ENCODE measurements around the gene PLEKHN1. TPM values are rescaled to one million over a fixed set of nuclear protein-coding genes. Genes with fewer than 3 reads are reported as not detected.

The PLEKHN1 gene
- total RNA-seq, 4 donors from 2014 or later, result 36.1 to 69.0 (median 48.4) TPM

DNA sequence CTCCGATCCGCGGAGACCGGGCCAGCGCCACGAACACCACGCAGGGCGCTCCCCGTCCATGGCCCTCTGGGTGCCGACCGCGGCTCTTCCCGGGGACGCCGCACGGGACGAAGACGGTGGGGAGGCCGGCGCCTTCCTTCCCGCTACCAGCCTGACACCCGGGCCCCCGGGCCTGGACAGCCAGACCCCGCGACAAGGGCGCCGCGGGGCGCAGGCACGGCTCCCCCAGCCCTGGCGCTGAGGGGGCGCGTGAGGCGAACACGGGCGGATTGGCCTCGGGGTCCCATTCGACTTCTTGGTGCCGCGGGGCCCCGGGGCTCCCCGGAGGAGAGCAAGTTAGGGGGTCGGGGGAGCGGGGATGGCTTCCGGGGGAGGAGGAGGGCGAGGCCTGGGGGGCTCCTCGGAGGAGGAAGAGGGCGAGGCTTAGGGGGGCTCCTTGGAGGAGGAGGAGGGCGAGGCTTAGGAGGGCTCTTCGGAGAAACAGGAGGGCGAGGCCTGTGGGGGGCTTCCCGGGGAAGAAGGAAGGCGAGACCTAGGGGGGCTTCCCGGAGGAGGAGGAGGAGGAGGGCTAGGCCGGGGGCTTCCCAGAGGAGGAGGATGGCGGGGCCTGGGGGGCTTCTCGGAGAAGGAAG is 6.4 kb upstream of the PLEKHN1 start:
- H3K4me3 ChIP-seq, result peak overlapping the region; percentile 95

DNA sequence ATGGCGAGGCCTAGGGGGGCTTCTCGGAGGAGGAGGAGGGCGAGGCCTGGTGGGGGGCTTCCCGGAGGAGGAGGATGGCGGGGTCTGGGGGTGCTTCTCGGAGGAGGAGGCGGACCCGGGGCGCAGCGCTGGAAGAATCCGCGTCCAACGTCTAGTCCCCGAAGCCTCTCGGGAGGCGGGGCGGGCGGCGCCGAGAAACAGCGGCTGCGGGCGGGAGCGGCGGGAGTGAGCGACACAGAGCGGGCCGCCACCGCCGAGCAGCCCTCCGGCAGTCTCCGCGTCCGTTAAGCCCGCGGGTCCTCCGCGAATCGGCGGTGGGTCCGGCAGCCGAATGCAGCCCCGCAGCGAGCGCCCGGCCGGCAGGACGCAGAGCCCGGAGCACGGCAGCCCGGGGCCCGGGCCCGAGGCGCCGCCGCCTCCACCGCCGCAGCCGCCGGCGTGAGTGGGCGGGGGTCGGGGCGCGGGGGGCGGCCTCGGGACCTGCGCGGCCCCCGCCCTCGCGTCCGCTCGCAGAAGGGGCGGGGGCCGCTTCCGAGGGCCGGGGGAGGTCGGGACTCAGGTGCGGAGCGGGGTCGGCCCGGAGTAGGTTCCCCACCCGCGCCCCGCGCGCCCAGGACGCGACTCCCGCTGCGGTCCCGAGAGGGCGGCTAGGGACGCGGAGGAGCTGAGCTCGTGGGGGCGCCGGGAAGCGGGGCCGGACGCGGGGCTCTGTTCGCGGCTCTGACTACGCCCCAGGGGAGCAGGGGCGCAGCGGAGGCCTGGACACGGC is 5.7 kb upstream of the PLEKHN1 start, which contains the start of gene KLHL17:
TSS of gene KLHL17 (plus strand) at position 222 of the 769 bp plus-strand sequence. CDS start at position 332, 110 bp downstream.
- DNase-seq (ENCODE audit: low spot score in 2 of 2), result no peak
- H3K9me3 ChIP-seq, result no peaks in the 10 kb centered on the region
- H3K4me1 ChIP-seq, result peaks cover 43% of the 10 kb centered on the region
- peaks cover 25% of the 10 kb centered on the region for H3K36me3 ChIP-seq
- no peak within 1 kb of the TSS for H3K27ac ChIP-seq
- H3K27me3 ChIP-seq, result no peaks in the 10 kb centered on the region
- H3K4me3 ChIP-seq, result peak within 1 kb of the TSS; percentile 95
- TF ChIP-seq EP300 (IDR thresholded peaks at IDR 0.05) (no peak), POLR2AphosphoS5 (IDR thresholded peaks at IDR 0.05) (no peak), POLR2A (IDR thresholded peaks at IDR 0.05) (no peak)
- TF ChIP-seq, protein P1, sequence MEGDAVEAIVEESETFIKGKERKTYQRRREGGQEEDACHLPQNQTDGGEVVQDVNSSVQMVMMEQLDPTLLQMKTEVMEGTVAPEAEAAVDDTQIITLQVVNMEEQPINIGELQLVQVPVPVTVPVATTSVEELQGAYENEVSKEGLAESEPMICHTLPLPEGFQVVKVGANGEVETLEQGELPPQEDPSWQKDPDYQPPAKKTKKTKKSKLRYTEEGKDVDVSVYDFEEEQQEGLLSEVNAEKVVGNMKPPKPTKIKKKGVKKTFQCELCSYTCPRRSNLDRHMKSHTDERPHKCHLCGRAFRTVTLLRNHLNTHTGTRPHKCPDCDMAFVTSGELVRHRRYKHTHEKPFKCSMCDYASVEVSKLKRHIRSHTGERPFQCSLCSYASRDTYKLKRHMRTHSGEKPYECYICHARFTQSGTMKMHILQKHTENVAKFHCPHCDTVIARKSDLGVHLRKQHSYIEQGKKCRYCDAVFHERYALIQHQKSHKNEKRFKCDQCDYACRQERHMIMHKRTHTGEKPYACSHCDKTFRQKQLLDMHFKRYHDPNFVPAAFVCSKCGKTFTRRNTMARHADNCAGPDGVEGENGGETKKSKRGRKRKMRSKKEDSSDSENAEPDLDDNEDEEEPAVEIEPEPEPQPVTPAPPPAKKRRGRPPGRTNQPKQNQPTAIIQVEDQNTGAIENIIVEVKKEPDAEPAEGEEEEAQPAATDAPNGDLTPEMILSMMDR (IDR thresholded peaks at IDR 0.05), result no peak
- WGBS, result 4% methylated on average over 21 of the region's 109 CpGs

More for the DNA sequence above, 6.4 kb upstream of the PLEKHN1 start:
- Histone ChIP-seq H3K27ac (no peak overlapping the region), H3K9me3 (no peaks in the 10 kb centered on the region), H3K36me3 (peaks cover 32% of the 10 kb centered on the region), H3K27me3 (no peaks in the 10 kb centered on the region), H3K4me1 (peaks cover 42% of the 10 kb centered on the region)
- no peak for TF ChIP-seq EP300 (IDR thresholded peaks at IDR 0.05)
- TF ChIP-seq POLR2A (IDR thresholded peaks at IDR 0.05), result no peak
- TF ChIP-seq POLR2AphosphoS5 (IDR thresholded peaks at IDR 0.05), result no peak
- TF ChIP-seq, protein P1 (IDR thresholded peaks at IDR 0.05), result no peak
- no peak for DNase-seq (ENCODE audit: low spot score in 2 of 2)
- 13% methylated on average over 31 of the region's 57 CpGs for WGBS

DNA sequence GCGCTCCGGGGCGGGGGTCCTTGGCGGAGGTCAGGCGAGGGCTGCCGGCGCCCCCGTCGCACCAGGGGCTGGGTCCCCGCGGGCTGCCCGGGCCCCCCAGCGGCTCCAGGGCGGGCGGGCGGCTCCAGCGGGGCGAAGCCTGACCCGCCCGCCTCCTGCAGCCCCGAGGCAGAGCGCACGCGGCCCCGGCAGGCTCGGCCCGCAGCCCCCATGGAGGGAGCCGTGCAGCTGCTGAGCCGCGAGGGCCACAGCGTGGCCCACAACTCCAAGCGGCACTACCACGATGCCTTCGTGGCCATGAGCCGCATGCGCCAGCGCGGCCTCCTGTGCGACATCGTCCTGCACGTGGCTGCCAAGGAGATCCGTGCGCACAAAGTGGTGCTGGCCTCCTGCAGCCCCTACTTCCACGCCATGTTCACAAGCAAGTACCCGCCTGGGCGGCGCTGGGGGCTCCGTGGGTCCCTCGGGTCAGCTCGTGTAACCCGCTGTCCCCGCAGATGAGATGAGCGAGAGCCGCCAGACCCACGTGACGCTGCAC is 5.1 kb upstream of the PLEKHN1 start:
- TF ChIP-seq POLR2A (IDR thresholded peaks at IDR 0.05) (no peak), POLR2AphosphoS5 (IDR thresholded peaks at IDR 0.05) (no peak), EP300 (IDR thresholded peaks at IDR 0.05) (no peak)
- TF ChIP-seq, protein P1 (IDR thresholded peaks at IDR 0.05), result no peak
- H3K4me1 ChIP-seq, result peaks cover 50% of the 10 kb centered on the region
- no peak overlapping the region for H3K27ac ChIP-seq
- H3K9me3 ChIP-seq, result no peaks in the 10 kb centered on the region
- peak overlapping the region; percentile 95 for H3K4me3 ChIP-seq
- 63% methylated on average over 8 of the region's 56 CpGs for WGBS
- H3K36me3 ChIP-seq, result peaks cover 19% of the 10 kb centered on the region
- no peaks in the 10 kb centered on the region for H3K27me3 ChIP-seq
- no peak for DNase-seq (ENCODE audit: low spot score in 2 of 2)

DNA sequence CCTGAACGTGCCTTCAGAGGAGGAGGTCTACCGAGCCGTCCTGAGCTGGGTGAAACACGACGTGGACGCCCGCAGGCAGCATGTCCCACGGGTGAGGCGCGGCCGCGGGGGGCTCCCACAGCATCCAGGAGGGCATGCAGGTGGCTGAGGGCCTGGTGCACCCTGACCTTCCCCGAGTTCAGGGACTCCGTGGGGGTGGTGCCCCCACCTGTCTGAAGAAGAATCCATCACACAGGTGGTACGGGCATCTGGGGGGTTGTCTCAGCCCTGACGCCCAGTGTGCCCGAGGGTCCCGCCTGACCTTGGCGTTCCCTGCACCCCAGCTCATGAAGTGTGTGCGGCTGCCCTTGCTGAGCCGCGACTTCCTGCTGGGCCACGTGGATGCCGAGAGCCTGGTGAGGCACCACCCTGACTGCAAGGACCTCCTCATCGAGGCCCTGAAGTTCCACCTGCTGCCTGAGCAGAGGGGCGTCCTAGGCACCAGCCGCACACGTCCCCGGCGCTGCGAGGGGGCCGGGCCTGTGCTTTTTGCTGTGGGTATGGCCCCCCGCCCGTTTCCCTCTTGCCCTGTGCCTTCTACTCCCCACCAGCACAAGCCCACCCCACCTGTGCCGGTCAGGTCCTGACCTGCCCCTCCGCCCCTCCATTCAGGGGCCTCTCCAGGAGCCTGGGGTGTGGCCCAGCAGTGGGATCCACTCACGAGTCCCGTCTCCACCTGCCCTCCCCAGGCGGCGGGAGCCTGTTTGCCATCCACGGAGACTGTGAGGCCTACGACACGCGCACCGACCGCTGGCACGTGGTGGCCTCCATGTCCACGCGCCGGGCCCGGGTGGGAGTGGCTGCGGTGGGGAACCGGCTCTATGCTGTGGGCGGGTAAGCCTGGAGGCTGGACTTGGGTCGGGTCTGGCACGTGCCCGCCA is 3.6 kb upstream of the PLEKHN1 start:
- no peak overlapping the region for H3K4me3 ChIP-seq
- TF ChIP-seq POLR2A (IDR thresholded peaks at IDR 0.05) (no peak), POLR2AphosphoS5 (IDR thresholded peaks at IDR 0.05) (no peak), EP300 (IDR thresholded peaks at IDR 0.05) (no peak)
- TF ChIP-seq, protein P1 (IDR thresholded peaks at IDR 0.05), result no peak
- H3K4me1 ChIP-seq, result peaks cover 53% of the 10 kb centered on the region
- H3K36me3 ChIP-seq, result peaks cover 10% of the 10 kb centered on the region
- 97% methylated on average over 12 of the region's 57 CpGs for WGBS
- H3K9me3 ChIP-seq, result no peaks in the 10 kb centered on the region
- no peak overlapping the region for H3K27ac ChIP-seq
- H3K27me3 ChIP-seq, result peaks cover 4% of the 10 kb centered on the region
- DNase-seq (ENCODE audit: low spot score in 2 of 2), result no peak
